Left ventricle myocardium inferior (tissue), 1 donor: ENCODE measurements around the gene SLC6A2. TPM values are rescaled to one million over a fixed set of nuclear protein-coding genes. Genes with fewer than 3 reads are reported as not detected.

Experiments used
- DNase-seq: peaks from one replicate; pipeline ENCODE4 v3.0.0-alpha.2; 2020
- H3K27ac ChIP-seq: fragments of 200-600 bp; replicated peaks from 2 replicates; pipeline ENCODE4 v1.8.0; 2021
- H3K27me3 ChIP-seq: fragments of 200-600 bp; 2 replicates; pipeline ENCODE4 v1.8.0; 2021; ENCODE audit warnings: low read depth
- H3K36me3 ChIP-seq: fragments of 200-600 bp; 2 replicates; pipeline ENCODE4 v1.8.0; 2021
- H3K4me1 ChIP-seq: fragments of 200-600 bp; 2 replicates; pipeline ENCODE4 v1.8.0; 2021
- H3K4me3 ChIP-seq: fragments of 200-600 bp; 2 replicates; pipeline ENCODE4 v1.8.0; 2021; ENCODE audit warnings: mild to moderate bottlenecking, moderate library complexity
- H3K9me3 ChIP-seq: fragments of 200-600 bp; replicated peaks from 2 replicates; pipeline ENCODE4 v1.8.0; 2021
- intact Hi-C: fragments of 100-400 bp; cut with micrococcal nuclease; formaldehyde crosslinking; loops from one replicate; pipeline ENCODE4 v1.11.0; 2022
- total RNA-seq: library from RNA; stranded (reverse); fragmentation: NEBNext Ultra II Directional; extraction: Animal tissue kit (Norgen Biotek cat#: 25700); gene quantifications from one replicate; pipeline ENCODE4 v1.2.1, GENCODE V29; 2021
- TF ChIP-seq, protein P1 (sequence below): fragments of 200-600 bp; IDR thresholded peaks from 2 replicates; pipeline ENCODE4 v1.8.0; 2021; ENCODE audit warnings: antibody characterized with exemption, mild to moderate bottlenecking, borderline replicate concordance
- donor health status: DM: no; HTN: yes; CAD: no; lungs with severe emphysema.

SLC6A2 gene
- total RNA-seq, 1 donor from 2014 or later = not detected

DNA sequence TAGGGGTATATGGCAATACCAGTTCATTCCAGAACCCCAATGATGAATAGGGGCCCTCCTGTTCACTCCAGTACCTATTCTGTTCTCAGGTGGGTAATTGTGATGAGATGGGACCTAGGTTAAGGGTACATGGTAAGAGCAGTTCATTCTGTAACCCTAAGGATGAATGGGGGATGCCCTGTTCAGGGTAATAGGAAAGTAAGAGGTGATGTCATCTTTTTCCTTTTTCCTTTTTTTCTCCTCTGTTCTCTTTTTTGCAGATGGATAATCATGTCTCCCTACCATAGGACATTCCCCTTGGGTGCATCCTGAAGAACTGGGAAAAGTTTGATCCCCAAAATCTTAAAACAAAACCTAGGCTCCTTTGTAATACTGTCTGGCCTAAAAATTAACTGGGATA lies 25.0 kb upstream of the SLC6A2 start:
- H3K4me1 ChIP-seq = no peaks in the 10 kb centered on the region
- H3K9me3 ChIP-seq = peaks cover 8% of the 10 kb centered on the region
- TF ChIP-seq, protein P1, sequence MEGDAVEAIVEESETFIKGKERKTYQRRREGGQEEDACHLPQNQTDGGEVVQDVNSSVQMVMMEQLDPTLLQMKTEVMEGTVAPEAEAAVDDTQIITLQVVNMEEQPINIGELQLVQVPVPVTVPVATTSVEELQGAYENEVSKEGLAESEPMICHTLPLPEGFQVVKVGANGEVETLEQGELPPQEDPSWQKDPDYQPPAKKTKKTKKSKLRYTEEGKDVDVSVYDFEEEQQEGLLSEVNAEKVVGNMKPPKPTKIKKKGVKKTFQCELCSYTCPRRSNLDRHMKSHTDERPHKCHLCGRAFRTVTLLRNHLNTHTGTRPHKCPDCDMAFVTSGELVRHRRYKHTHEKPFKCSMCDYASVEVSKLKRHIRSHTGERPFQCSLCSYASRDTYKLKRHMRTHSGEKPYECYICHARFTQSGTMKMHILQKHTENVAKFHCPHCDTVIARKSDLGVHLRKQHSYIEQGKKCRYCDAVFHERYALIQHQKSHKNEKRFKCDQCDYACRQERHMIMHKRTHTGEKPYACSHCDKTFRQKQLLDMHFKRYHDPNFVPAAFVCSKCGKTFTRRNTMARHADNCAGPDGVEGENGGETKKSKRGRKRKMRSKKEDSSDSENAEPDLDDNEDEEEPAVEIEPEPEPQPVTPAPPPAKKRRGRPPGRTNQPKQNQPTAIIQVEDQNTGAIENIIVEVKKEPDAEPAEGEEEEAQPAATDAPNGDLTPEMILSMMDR = no peak
- no peak overlapping the region for H3K4me3 ChIP-seq
- no peak overlapping the region for H3K27ac ChIP-seq
- intact Hi-C loops = no loop called here
- H3K36me3 ChIP-seq = no peaks in the 10 kb centered on the region
- peaks cover 18% of the 10 kb centered on the region for H3K27me3 ChIP-seq
- no peak for DNase-seq

- Histone ChIP-seq H3K27ac (no peak overlapping the region), H3K4me3 (no peak overlapping the region), H3K36me3 (no peaks in the 10 kb centered on the region), H3K4me1 (no peaks in the 10 kb centered on the region), H3K27me3 (peaks cover 30% of the 10 kb centered on the region), H3K9me3 (peaks cover 8% of the 10 kb centered on the region)
- TF ChIP-seq, protein P1 = no peak
- no peak for DNase-seq
- intact Hi-C loops = no loop called here
Measured at GRCh38 chr16:55632259-55632658, 23.5 kb upstream of the SLC6A2 start.

DNA sequence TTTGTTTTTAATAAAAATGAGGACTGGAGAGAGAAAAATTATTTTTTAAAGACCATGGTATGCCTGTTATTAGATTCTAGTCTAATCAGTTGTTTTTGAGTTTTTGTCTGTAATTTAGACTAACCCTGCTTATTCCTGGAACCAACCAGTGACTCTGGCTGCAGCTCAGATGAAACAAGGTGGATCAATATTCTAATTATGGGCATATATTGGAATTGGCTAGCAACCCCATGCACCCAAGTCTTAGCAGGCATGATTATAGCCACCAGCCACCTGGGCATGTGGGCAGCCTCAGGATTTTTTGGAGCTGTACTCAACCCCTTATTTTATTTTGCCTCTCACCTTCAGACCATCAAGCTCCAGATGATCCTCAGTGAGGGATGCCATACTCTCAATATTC lies 21.6 kb upstream of the SLC6A2 start:
- H3K4me1 ChIP-seq = no peaks in the 10 kb centered on the region
- H3K4me3 ChIP-seq = no peak overlapping the region
- TF ChIP-seq, protein P1 = no peak
- H3K36me3 ChIP-seq = no peaks in the 10 kb centered on the region
- peaks cover 8% of the 10 kb centered on the region for H3K9me3 ChIP-seq
- H3K27me3 ChIP-seq = peaks cover 48% of the 10 kb centered on the region
- DNase-seq = no peak
- intact Hi-C loops = no loop called here
- H3K27ac ChIP-seq = no peak overlapping the region

DNA sequence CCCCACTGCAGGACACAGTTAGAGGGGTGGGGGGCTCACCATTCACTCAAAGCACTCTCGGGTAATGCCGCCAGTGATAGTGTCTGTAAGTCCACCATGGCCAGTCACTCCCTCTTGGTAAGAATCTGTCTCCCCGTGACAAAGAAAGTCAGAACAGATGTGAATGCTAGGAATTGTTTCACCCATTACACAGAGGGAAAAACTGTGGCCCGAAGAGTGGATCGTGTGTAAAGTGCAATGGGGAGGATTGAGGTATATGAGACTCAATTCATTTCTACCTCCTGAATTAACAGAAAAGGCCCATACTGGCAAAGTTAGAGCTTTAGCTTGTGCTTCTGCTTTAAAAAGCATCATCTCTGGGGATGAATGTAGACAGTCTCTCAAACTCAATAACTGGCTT lies 17.5 kb upstream of the SLC6A2 start:
- Histone ChIP-seq H3K27me3 (peaks cover 61% of the 10 kb centered on the region), H3K9me3 (no peaks in the 10 kb centered on the region), H3K4me3 (no peak overlapping the region), H3K36me3 (no peaks in the 10 kb centered on the region), H3K4me1 (no peaks in the 10 kb centered on the region), H3K27ac (no peak overlapping the region)
- DNase-seq = no peak
- TF ChIP-seq, protein P1 = no peak
- intact Hi-C loops = no loop called here

GRCh38 chr16:55640701-55641327 lies 15.0 kb upstream of the SLC6A2 start:
- H3K9me3 ChIP-seq = no peaks in the 10 kb centered on the region
- no peak for DNase-seq
- TF ChIP-seq, protein P1 = no peak
- no peaks in the 10 kb centered on the region for H3K4me1 ChIP-seq
- peaks cover 78% of the 10 kb centered on the region for H3K27me3 ChIP-seq
- intact Hi-C loops = no loop called here
- H3K36me3 ChIP-seq = no peaks in the 10 kb centered on the region
- H3K4me3 ChIP-seq = no peak overlapping the region
- no peak overlapping the region for H3K27ac ChIP-seq
